HepG2 (cell line): ENCODE measurements around the gene SUDS3. TPM values are rescaled to one million over a fixed set of nuclear protein-coding genes. Genes with fewer than 3 reads are reported as not detected.

Experiments used
- ARNT ChIP-seq: fragments of 450-650 bp; IDR thresholded peaks from 2 replicates; pipeline ENCODE4 v1.6.1; 2017
- CBFB ChIP-seq: sonication (generic); formaldehyde crosslinking; IDR thresholded peaks from 2 replicates; pipeline ENCODE4 v1.4.0; 2020; ENCODE audit warnings: missing genetic modification reagents
- CCDC6 ChIP-seq: sonication (generic); formaldehyde crosslinking; IDR thresholded peaks from 2 replicates; pipeline ENCODE4 v1.8.1; 2022; ENCODE audit warnings: mild to moderate bottlenecking, missing genetic modification reagents, moderate library complexity
- FIP1L1 ChIP-seq: fragments of 200-400 bp; formaldehyde crosslinking; IDR thresholded peaks from 2 replicates; pipeline ENCODE4 v1.6.1; 2018; ENCODE audit warnings: low read depth, mild to moderate bottlenecking, low read length, moderate library complexity, borderline replicate concordance; ENCODE audit not compliant: insufficient read depth
- FOXC1 ChIP-seq: sonication (generic); formaldehyde crosslinking; IDR thresholded peaks from 2 replicates; pipeline ENCODE4 v1.8.0; 2022; ENCODE audit warnings: mild to moderate bottlenecking, missing genetic modification reagents, borderline replicate concordance
- GPN1 ChIP-seq: sonication (generic); formaldehyde crosslinking; IDR thresholded peaks from 2 replicates; pipeline ENCODE4 v1.5.1; 2020; ENCODE audit warnings: missing genetic modification reagents, borderline replicate concordance
- GZF1 ChIP-seq: sonication (generic); formaldehyde crosslinking; IDR thresholded peaks from 2 replicates; pipeline ENCODE4 v1.5.1; 2020; ENCODE audit warnings: mild to moderate bottlenecking, missing genetic modification reagents
- KDM3A ChIP-seq: IDR thresholded peaks from 2 replicates; pipeline ENCODE4 v1.6.1; 2018; ENCODE audit warnings: low read depth, missing compliant biosample characterization
- KLF12 ChIP-seq: sonication (generic); formaldehyde crosslinking; IDR thresholded peaks from 2 replicates; pipeline ENCODE4 v1.4.0; 2020; ENCODE audit warnings: missing genetic modification reagents, borderline replicate concordance
- KMT2B ChIP-seq: IDR thresholded peaks from 2 replicates; pipeline ENCODE4 v1.6.1; 2016; ENCODE audit warnings: missing genetic modification reagents, missing compliant biosample characterization
- MEIS1 ChIP-seq: sonication (generic); formaldehyde crosslinking; IDR thresholded peaks from 2 replicates; pipeline ENCODE4 v1.9.0; 2021; ENCODE audit warnings: mild to moderate bottlenecking, missing genetic modification reagents, moderate library complexity, borderline replicate concordance
- NAIF1 ChIP-seq: sonication (generic); formaldehyde crosslinking; IDR thresholded peaks from 2 replicates; pipeline ENCODE4 v1.5.0; 2020; ENCODE audit warnings: mild to moderate bottlenecking, missing genetic modification reagents, borderline replicate concordance
- NFE2L2 ChIP-seq: fragments of 150-350 bp; IDR thresholded peaks from 2 replicates; pipeline ENCODE4 v1.6.1; 2014; ENCODE audit warnings: low read length
- PTBP1 ChIP-seq: fragments of 200-400 bp; formaldehyde crosslinking; IDR thresholded peaks from 2 replicates; pipeline ENCODE4 v1.6.1; 2018; ENCODE audit warnings: low read length, low read depth; ENCODE audit not compliant: poor library complexity, severe bottlenecking
- SMYD3 ChIP-seq: sonication (generic); formaldehyde crosslinking; IDR thresholded peaks from 2 replicates; pipeline ENCODE4 v1.8.1; 2023; ENCODE audit warnings: mild to moderate bottlenecking, missing genetic modification reagents
- SNRNP70 ChIP-seq: fragments of 200-400 bp; formaldehyde crosslinking; IDR thresholded peaks from 2 replicates; pipeline ENCODE4 v1.6.1; 2017; ENCODE audit warnings: mild to moderate bottlenecking, low read depth, low read length, moderate library complexity
- XBP1 ChIP-seq: sonication (generic); formaldehyde crosslinking; IDR thresholded peaks from 2 replicates; pipeline ENCODE4 v1.5.0; 2020; ENCODE audit warnings: missing genetic modification reagents
- YY1 ChIP-seq: IDR thresholded peaks from 2 replicates; pipeline ENCODE4 v1.6.1; 2011; ENCODE audit warnings: low read length, low read depth, moderate library complexity, mild to moderate bottlenecking; ENCODE audit not compliant: insufficient read depth, insufficient replicate concordance
- ZBTB7A ChIP-seq: sonication (generic); formaldehyde crosslinking; IDR thresholded peaks from 2 replicates; pipeline ENCODE4 v1.8.0; 2022; ENCODE audit warnings: mild to moderate bottlenecking, missing genetic modification reagents
- ZKSCAN5 ChIP-seq: sonication (generic); formaldehyde crosslinking; IDR thresholded peaks from 2 replicates; pipeline ENCODE4 v1.5.1; 2020; ENCODE audit warnings: mild to moderate bottlenecking, missing genetic modification reagents
- ZNF335 ChIP-seq: sonication (generic); formaldehyde crosslinking; IDR thresholded peaks from 2 replicates; pipeline ENCODE4 v1.4.0; 2020; ENCODE audit warnings: missing genetic modification reagents
- ZNF343 ChIP-seq: sonication (generic); formaldehyde crosslinking; IDR thresholded peaks from 2 replicates; pipeline ENCODE4 v1.4.0; 2020; ENCODE audit warnings: mild to moderate bottlenecking, missing genetic modification reagents
- polyA plus RNA-seq, 8 experiments: library from polyadenylated mRNA; depleted of rRNA in 3 of 8; stranded (reverse) in 7 of 8; unstranded in 1 of 8; fragments of >200 nt; fragmentation: Illumina TruSeq in 4 of 8; extraction: Trizol in 4 of 8; gene quantifications; 2 replicates each; pipeline versions ENCODE4 v1.2.1 to v1.2.3, GENCODE V29; 2011 to 2016; ENCODE audit warnings: low read depth in 4 of 8, missing spikeins in 1 of 8, mixed read lengths in 1 of 8; ENCODE audit not compliant: insufficient read depth in 1 of 8
- total RNA-seq, 5 experiments: library from RNA; depleted of rRNA; stranded (reverse); fragments of >200 nt; fragmentation: Illumina TruSeq; extraction: Trizol; gene quantifications; 2 replicates each; pipeline ENCODE4 v1.2.3, GENCODE V29; 2016; ENCODE audit warnings: low read depth in 1 of 5
- TF ChIP-seq, protein P1 (sequence below), 2 experiments: sonication (generic) in 1 of 2; formaldehyde crosslinking in 1 of 2; IDR thresholded peaks; 2 replicates each; pipeline versions ENCODE4 v1.4.0 to v1.6.1; 2018 to 2020; ENCODE audit warnings: missing genetic modification reagents in 2 of 2, borderline replicate concordance in 1 of 2, low read depth in 1 of 2, mild to moderate bottlenecking in 1 of 2, missing biosample characterization in 1 of 2
- TF ChIP-seq, protein P2 (sequence below): IDR thresholded peaks from 2 replicates; pipeline ENCODE4 v1.6.1; 2016; ENCODE audit warnings: missing compliant biosample characterization, missing genetic modification reagents, borderline replicate concordance
- TF ChIP-seq, protein P3 (sequence below): sonication (generic); formaldehyde crosslinking; conservative IDR thresholded peaks from 2 replicates; pipeline ENCODE4 v1.4.0; 2020; ENCODE audit warnings: missing genetic modification reagents
- TF ChIP-seq, protein P4 (sequence below): IDR thresholded peaks from 2 replicates; pipeline ENCODE4 v1.6.1; 2012; ENCODE audit warnings: inconsistent platforms

Gene SUDS3
- total and polyA plus RNA-seq, 2 of the 13 experiments (the other 11 are each of a cell fraction or from before 2014, with no cell fraction given), result 20.2 to 33.1 TPM

DNA sequence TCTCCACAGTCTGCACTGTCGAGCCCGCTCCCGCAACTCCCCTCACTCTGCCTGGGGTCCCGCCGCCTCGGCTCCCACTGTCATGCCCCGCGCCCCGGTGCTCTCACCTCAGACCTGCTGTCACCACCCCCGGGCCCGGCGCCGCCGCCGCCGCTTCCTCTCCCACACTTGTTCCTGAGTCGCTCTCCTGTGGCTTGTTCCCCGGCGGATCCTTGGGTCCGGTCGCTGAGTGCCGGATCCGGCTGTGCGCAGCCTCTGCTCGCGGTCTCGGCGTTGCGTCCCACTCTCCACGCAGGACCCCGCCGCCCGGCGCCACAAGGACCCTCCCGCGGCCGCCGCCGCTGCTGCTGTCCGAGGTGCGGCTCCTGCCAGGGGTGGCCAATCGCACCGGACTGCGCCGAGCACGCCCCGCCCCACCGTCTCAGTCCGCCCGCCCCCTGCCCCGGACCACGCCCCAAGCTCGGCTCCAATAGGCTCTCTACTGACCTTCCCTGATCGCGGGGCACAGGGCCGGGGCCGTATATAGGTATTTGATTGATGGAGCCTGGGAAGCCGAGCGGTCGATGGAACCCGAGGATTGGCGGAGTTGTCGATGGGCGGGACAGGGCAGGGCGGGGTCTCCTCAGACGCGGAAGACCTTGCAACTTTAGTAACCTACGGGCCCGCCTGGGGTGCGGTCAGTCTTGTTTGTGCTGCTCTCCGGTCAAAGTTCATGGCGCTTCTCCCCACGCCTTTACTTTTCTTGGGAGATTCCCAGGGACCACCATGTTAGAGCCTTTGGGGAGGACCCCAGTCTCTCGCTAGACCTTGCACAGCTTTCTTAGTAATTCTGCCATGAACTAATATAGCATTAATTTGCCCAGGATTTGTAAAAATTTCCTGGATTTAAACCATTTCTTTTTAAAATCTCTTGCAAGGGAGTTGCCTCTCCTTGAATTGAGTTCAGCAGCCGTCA lies 3.5 kb upstream of the SUDS3 start, which contains the start of gene TAOK3 (continued):
- TF ChIP-seq, protein P1, sequence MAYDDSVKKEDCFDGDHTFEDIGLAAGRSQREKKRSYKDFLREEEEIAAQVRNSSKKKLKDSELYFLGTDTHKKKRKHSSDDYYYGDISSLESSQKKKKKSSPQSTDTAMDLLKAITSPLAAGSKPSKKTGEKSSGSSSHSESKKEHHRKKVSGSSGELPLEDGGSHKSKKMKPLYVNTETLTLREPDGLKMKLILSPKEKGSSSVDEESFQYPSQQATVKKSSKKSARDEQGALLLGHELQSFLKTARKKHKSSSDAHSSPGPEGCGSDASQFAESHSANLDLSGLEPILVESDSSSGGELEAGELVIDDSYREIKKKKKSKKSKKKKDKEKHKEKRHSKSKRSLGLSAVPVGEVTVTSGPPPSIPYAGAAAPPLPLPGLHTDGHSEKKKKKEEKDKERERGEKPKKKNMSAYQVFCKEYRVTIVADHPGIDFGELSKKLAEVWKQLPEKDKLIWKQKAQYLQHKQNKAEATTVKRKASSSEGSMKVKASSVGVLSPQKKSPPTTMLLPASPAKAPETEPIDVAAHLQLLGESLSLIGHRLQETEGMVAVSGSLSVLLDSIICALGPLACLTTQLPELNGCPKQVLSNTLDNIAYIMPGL (CRISPR knock-in tag; IDR thresholded peaks at IDR 0.05; ENCODE audit: borderline replicate concordance in 1 of 2, low read depth in 1 of 2), result peak; percentile 48 to 77; a peak in 3 of 4 replicates
- TF ChIP-seq SMYD3 (CRISPR knock-in tag) (no peak), KDM3A (CRISPR knock-in tag) (no peak), SNRNP70 (no peak), GPN1 (CRISPR knock-in tag) (no peak), FIP1L1 (no peak), MEIS1 (CRISPR knock-in tag) (peak; percentile 76; the same call in 1 of the 2 replicates), CBFB (CRISPR knock-in tag) (no peak), KLF12 (peak; percentile 84; the same call in 1 of the 2 replicates), ZBTB7A (no peak; the same call in 1 of the 2 replicates), ARNT (no peak), XBP1 (no peak), FOXC1 (CRISPR knock-in tag) (peak; percentile 83; the same call in 1 of the 2 replicates), ZNF343 (CRISPR knock-in tag) (no peak), KMT2B (CRISPR knock-in tag) (peak; percentile 85), PTBP1 (no peak), NAIF1 (no peak; the same call in 1 of the 2 replicates), YY1 (peak; percentile 80), CCDC6 (CRISPR knock-in tag) (0 out of 2 replicates have a peak, but pooled peaks have one; percentile 41), GZF1 (no peak), ZNF335 (CRISPR knock-in tag) (peak; percentile 97), NFE2L2 (no peak), ZKSCAN5 (CRISPR knock-in tag) (no peak)
- TF ChIP-seq, protein P2, sequence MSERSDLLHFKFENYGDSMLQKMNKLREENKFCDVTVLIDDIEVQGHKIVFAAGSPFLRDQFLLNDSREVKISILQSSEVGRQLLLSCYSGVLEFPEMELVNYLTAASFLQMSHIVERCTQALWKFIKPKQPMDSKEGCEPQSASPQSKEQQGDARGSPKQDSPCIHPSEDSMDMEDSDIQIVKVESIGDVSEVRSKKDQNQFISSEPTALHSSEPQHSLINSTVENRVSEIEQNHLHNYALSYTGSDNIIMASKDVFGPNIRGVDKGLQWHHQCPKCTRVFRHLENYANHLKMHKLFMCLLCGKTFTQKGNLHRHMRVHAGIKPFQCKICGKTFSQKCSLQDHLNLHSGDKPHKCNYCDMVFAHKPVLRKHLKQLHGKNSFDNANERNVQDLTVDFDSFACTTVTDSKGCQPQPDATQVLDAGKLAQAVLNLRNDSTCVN (CRISPR knock-in tag), result no peak; the same call in 1 of the 2 replicates
- TF ChIP-seq, protein P3, sequence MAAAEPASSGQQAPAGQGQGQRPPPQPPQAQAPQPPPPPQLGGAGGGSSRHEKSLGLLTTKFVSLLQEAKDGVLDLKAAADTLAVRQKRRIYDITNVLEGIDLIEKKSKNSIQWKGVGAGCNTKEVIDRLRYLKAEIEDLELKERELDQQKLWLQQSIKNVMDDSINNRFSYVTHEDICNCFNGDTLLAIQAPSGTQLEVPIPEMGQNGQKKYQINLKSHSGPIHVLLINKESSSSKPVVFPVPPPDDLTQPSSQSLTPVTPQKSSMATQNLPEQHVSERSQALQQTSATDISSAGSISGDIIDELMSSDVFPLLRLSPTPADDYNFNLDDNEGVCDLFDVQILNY (CRISPR knock-in tag), result no peak
- TF ChIP-seq, protein P4, sequence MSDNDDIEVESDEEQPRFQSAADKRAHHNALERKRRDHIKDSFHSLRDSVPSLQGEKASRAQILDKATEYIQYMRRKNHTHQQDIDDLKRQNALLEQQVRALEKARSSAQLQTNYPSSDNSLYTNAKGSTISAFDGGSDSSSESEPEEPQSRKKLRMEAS, result peak; percentile 40
